ENCODE measurements around the gene TRPM3. TPM values are rescaled to one million over a fixed set of nuclear protein-coding genes. Genes with fewer than 3 reads are reported as not detected.

The TRPM3 gene
- polyA plus RNA-seq, 1 donor, result 0.57 TPM

DNA sequence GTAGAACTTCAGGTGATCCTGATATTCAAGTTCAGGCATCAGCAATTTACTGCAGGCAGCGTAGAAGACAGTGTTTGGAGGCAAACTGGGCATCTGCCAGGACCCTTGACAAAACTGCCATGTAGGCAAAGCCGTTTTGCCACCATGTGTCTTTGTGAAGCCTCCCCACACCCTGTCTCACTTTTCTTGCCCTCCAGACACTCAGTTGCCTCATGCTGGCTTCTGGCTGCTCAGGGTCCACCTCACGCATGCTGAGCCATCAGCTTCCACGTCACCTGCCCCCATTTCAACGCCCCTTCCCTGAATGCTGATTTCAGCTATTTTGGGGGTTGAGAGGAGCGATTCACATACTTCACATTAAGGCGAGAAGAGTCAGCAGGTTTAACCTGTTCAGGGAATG, 541.7 kb downstream of the TRPM3 start:
- DNase-seq, result no peak
- Histone ChIP-seq H3K9me3 (ENCODE audit: control insufficient read depth, low read depth, low read length) (no peaks in the 10 kb centered on the region), H3K27ac (ENCODE audit: low read length) (no peak overlapping the region), H3K4me3 (ENCODE audit: low read length) (no peak overlapping the region), H3K4me1 (ENCODE audit: control insufficient read depth, insufficient read depth, low read length) (no peaks in the 10 kb centered on the region), H3K27me3 (ENCODE audit: control insufficient read depth, insufficient read depth, low read length) (no peaks in the 10 kb centered on the region), H3K36me3 (ENCODE audit: control insufficient read depth, insufficient read depth, low read length) (no peaks in the 10 kb centered on the region)
- no CpG with 5 or more reads among the region's 7 CpGs for whole genome bisulfite sequencing (ENCODE audit: insufficient coverage, low lambda C conversion rate)

DNA sequence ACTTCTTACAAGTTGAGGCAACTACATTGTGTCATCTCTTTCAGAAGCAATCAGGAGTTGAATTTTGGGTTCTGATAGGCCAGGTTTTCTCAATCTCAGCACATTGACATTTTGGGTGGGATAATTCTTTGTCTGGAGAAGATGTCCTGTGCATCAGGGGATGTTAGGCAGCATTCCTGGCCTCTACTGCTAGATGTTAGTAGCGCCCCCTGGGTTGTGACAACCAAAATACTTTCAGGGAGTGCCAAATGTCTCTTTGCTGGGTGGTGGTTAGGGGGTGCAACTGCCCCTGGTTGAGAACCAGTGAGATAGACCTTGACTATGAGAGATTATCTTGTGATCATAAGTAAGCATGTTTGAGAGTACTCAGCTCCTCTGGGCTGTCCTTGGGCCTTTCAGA, 542.7 kb downstream of the TRPM3 start:
- no peak for DNase-seq
- Histone ChIP-seq H3K27me3 (ENCODE audit: control insufficient read depth, insufficient read depth, low read length) (no peaks in the 10 kb centered on the region), H3K36me3 (ENCODE audit: control insufficient read depth, insufficient read depth, low read length) (no peaks in the 10 kb centered on the region), H3K9me3 (ENCODE audit: control insufficient read depth, low read depth, low read length) (no peaks in the 10 kb centered on the region), H3K27ac (ENCODE audit: low read length) (no peak overlapping the region), H3K4me1 (ENCODE audit: control insufficient read depth, insufficient read depth, low read length) (no peaks in the 10 kb centered on the region), H3K4me3 (ENCODE audit: low read length) (no peak overlapping the region)
- no CpG with 5 or more reads among the region's 1 CpG for WGBS (ENCODE audit: insufficient coverage, low lambda C conversion rate)

DNA sequence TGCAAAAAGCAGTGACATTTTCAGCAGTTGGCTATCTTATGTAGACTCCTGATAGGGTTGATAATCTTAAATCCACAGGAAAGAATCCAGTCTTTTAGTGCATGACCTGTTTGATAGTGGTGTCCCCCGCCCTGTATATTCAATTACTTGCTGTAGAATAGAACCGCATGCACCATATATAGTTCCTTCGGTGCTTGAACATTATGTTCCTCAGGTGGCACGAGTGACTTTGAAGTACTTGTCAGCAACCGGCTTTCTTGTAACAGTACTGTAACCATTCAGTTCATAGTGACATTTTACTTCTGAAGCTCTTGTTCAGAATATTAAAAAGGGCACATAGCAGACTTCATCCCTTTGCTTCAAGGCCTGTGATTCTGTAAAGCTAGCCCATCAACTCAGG, 543.8 kb downstream of the TRPM3 start:
- Histone ChIP-seq H3K36me3 (ENCODE audit: control insufficient read depth, insufficient read depth, low read length) (no peaks in the 10 kb centered on the region), H3K9me3 (ENCODE audit: control insufficient read depth, low read depth, low read length) (no peaks in the 10 kb centered on the region), H3K4me3 (ENCODE audit: low read length) (no peak overlapping the region), H3K27me3 (ENCODE audit: control insufficient read depth, insufficient read depth, low read length) (no peaks in the 10 kb centered on the region), H3K4me1 (ENCODE audit: control insufficient read depth, insufficient read depth, low read length) (no peaks in the 10 kb centered on the region), H3K27ac (ENCODE audit: low read length) (no peak overlapping the region)
- DNase-seq, result no peak
- WGBS (ENCODE audit: insufficient coverage, low lambda C conversion rate), result no CpG with 5 or more reads among the region's 5 CpGs

GRCh38 chr9:70576116-70576515, 545.3 kb downstream of the TRPM3 start:
- H3K9me3 ChIP-seq (ENCODE audit: control insufficient read depth, low read depth, low read length), result no peaks in the 10 kb centered on the region
- no peak for DNase-seq
- peaks cover 4% of the 10 kb centered on the region for H3K4me1 ChIP-seq (ENCODE audit: control insufficient read depth, insufficient read depth, low read length)
- H3K27ac ChIP-seq (ENCODE audit: low read length), result no peak overlapping the region
- WGBS (ENCODE audit: insufficient coverage, low lambda C conversion rate), result no CpG with 5 or more reads among the region's 2 CpGs
- no peak overlapping the region for H3K4me3 ChIP-seq (ENCODE audit: low read length)
- H3K36me3 ChIP-seq (ENCODE audit: control insufficient read depth, insufficient read depth, low read length), result no peaks in the 10 kb centered on the region
- H3K27me3 ChIP-seq (ENCODE audit: control insufficient read depth, insufficient read depth, low read length), result no peaks in the 10 kb centered on the region

- DNase-seq, result peak in 1 of 2 donors; percentile 11
- H3K9me3 ChIP-seq (ENCODE audit: control insufficient read depth, low read depth, low read length), result no peaks in the 10 kb centered on the region
- H3K27me3 ChIP-seq (ENCODE audit: control insufficient read depth, insufficient read depth, low read length), result no peaks in the 10 kb centered on the region
- H3K4me3 ChIP-seq (ENCODE audit: low read length), result no peak overlapping the region
- whole genome bisulfite sequencing (ENCODE audit: insufficient coverage, low lambda C conversion rate), result 14% methylated on average over 1 of the region's 2 CpGs
- H3K27ac ChIP-seq (ENCODE audit: low read length), result no peak overlapping the region
- peaks cover 7% of the 10 kb centered on the region for H3K4me1 ChIP-seq (ENCODE audit: control insufficient read depth, insufficient read depth, low read length)
- no peaks in the 10 kb centered on the region for H3K36me3 ChIP-seq (ENCODE audit: control insufficient read depth, insufficient read depth, low read length)
Measured at GRCh38 chr9:70574151-70574837, 547.1 kb downstream of the TRPM3 start.

DNA sequence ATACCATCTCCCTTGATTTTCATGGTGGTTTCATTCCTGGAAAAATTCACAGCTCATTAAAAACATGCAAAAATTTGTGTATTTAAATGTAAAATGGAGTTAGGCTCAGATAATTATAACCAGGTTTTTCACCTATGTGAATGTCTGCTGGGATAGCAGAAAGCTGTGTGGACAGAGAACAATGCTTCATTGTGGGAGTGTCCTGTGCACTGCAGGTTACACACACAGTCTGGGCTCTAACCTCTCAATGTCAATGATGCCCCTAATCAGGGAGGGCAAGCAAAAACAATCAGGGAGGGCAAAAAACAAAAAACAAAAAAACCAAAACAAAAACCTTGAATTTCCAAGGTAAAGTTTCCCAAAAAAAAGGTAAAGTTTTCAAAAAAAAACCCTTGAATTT, 548.1 kb downstream of the TRPM3 start:
- H3K27me3 ChIP-seq (ENCODE audit: control insufficient read depth, insufficient read depth, low read length), result no peaks in the 10 kb centered on the region
- H3K4me3 ChIP-seq (ENCODE audit: low read length), result no peak overlapping the region
- peaks cover 7% of the 10 kb centered on the region for H3K4me1 ChIP-seq (ENCODE audit: control insufficient read depth, insufficient read depth, low read length)
- DNase-seq, result no peak
- no peaks in the 10 kb centered on the region for H3K36me3 ChIP-seq (ENCODE audit: control insufficient read depth, insufficient read depth, low read length)
- H3K27ac ChIP-seq (ENCODE audit: low read length), result no peak overlapping the region
- no peaks in the 10 kb centered on the region for H3K9me3 ChIP-seq (ENCODE audit: control insufficient read depth, low read depth, low read length)

- Histone ChIP-seq H3K9me3 (ENCODE audit: control insufficient read depth, low read depth, low read length) (no peaks in the 10 kb centered on the region), H3K4me1 (ENCODE audit: control insufficient read depth, insufficient read depth, low read length) (peaks cover 7% of the 10 kb centered on the region), H3K4me3 (ENCODE audit: low read length) (no peak overlapping the region), H3K36me3 (ENCODE audit: control insufficient read depth, insufficient read depth, low read length) (no peaks in the 10 kb centered on the region), H3K27me3 (ENCODE audit: control insufficient read depth, insufficient read depth, low read length) (no peaks in the 10 kb centered on the region), H3K27ac (ENCODE audit: low read length) (no peak overlapping the region)
- DNase-seq, result peak; percentile 43 to 68
- WGBS (ENCODE audit: insufficient coverage, low lambda C conversion rate), result no CpG with 5 or more reads among the region's 5 CpGs
Measured at GRCh38 chr9:70571258-70571657, 550.2 kb downstream of the TRPM3 start.

- H3K4me3 ChIP-seq (ENCODE audit: low read length), result no peak overlapping the region
- WGBS (ENCODE audit: insufficient coverage, low lambda C conversion rate), result 100% methylated on average over 1 of the region's 3 CpGs
- H3K9me3 ChIP-seq (ENCODE audit: control insufficient read depth, low read depth, low read length), result no peaks in the 10 kb centered on the region
- H3K4me1 ChIP-seq (ENCODE audit: control insufficient read depth, insufficient read depth, low read length), result peaks cover 7% of the 10 kb centered on the region
- no peak overlapping the region for H3K27ac ChIP-seq (ENCODE audit: low read length)
- DNase-seq, result no peak
- no peaks in the 10 kb centered on the region for H3K27me3 ChIP-seq (ENCODE audit: control insufficient read depth, insufficient read depth, low read length)
- H3K36me3 ChIP-seq (ENCODE audit: control insufficient read depth, insufficient read depth, low read length), result no peaks in the 10 kb centered on the region
Measured at GRCh38 chr9:70569791-70570190, 551.6 kb downstream of the TRPM3 start.

DNA sequence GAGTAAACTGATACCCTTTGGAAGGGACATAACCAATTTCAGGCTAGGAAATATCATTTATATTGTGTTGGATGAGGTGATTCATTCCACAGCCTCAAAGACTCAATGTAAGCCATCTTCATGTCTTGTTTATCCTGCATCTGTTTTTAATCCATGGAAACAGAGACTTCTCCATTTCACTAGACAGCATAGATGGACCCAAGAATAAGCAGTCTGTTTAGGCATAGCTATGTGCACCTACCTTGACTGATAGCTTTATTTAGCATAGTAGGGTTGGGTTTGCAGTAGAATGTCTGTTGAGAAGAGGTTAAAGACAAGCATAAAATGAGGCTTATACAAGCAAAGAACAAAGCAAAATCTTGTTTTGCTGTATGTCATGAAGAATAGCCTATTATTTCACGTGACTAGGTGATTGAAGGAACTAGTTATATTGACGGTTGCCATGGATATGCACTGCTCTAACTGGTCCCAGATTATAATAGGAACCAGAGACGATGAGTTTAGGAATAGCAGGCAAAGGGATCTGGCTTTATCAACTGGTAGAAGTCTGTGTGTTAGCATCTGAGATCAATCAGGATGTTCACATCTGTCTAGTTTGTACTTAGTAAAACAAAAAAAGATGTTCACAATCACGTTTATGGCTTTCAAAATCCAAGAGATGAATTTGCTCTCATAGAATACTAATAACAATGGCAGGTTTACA, 552.2 kb downstream of the TRPM3 start:
- no peaks in the 10 kb centered on the region for H3K27me3 ChIP-seq (ENCODE audit: control insufficient read depth, insufficient read depth, low read length)
- 71% methylated on average over 1 of the region's 4 CpGs for WGBS (ENCODE audit: insufficient coverage, low lambda C conversion rate)
- no peak overlapping the region for H3K4me3 ChIP-seq (ENCODE audit: low read length)
- no peak for DNase-seq
- H3K27ac ChIP-seq (ENCODE audit: low read length), result no peak overlapping the region
- H3K9me3 ChIP-seq (ENCODE audit: control insufficient read depth, low read depth, low read length), result no peaks in the 10 kb centered on the region
- H3K4me1 ChIP-seq (ENCODE audit: control insufficient read depth, insufficient read depth, low read length), result peaks cover 7% of the 10 kb centered on the region
- H3K36me3 ChIP-seq (ENCODE audit: control insufficient read depth, insufficient read depth, low read length), result no peaks in the 10 kb centered on the region

DNA sequence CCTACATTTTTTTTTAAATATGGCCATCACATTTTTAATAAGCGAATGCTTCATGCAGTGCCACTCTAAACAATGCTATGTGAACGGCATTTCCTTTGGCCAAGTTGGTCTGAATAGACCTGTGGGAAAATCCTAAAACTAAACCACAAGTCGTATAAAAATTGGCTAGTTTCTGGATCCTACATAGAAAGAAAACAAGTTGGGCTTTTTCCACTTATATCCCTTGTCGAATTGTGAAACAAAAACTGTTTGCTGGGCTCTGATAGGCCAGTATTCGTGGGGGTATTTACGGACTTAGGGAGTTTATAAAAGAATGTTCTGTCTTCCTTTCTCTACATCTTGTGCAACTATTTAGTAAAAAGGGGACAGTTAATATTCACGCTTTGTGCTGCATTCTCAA, 553.9 kb downstream of the TRPM3 start:
- Histone ChIP-seq H3K4me3 (ENCODE audit: low read length) (no peak overlapping the region), H3K27me3 (ENCODE audit: control insufficient read depth, insufficient read depth, low read length) (no peaks in the 10 kb centered on the region), H3K9me3 (ENCODE audit: control insufficient read depth, low read depth, low read length) (no peaks in the 10 kb centered on the region), H3K27ac (ENCODE audit: low read length) (no peak overlapping the region), H3K36me3 (ENCODE audit: control insufficient read depth, insufficient read depth, low read length) (no peaks in the 10 kb centered on the region), H3K4me1 (ENCODE audit: control insufficient read depth, insufficient read depth, low read length) (peaks cover 7% of the 10 kb centered on the region)
- WGBS (ENCODE audit: insufficient coverage, low lambda C conversion rate), result 100% methylated on average over 4 of the region's 7 CpGs
- DNase-seq, result no peak

DNA sequence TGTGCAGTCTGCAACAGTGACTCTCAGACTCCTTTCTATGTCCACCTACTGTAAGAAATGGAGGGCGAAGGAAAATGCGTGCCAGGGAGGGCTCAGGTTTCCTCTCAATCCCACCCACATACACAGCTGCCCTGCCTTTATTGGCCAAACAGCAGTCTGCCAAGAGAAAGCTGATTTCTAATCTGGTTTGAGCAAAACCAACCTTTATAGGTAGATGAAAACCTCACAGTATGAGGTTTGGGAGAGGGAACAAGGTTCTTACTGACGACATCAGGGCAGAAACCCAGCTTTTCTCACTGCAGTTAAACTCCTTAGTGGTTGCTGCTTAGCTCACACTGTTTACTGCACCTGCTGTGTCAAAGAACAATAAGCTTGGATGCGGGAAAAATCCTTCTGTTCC, 554.7 kb downstream of the TRPM3 start:
- WGBS (ENCODE audit: insufficient coverage, low lambda C conversion rate), result no CpG with 5 or more reads among the region's 4 CpGs
- Histone ChIP-seq H3K4me3 (ENCODE audit: low read length) (no peak overlapping the region), H3K27ac (ENCODE audit: low read length) (no peak overlapping the region), H3K27me3 (ENCODE audit: control insufficient read depth, insufficient read depth, low read length) (no peaks in the 10 kb centered on the region), H3K4me1 (ENCODE audit: control insufficient read depth, insufficient read depth, low read length) (peaks cover 4% of the 10 kb centered on the region), H3K9me3 (ENCODE audit: control insufficient read depth, low read depth, low read length) (no peaks in the 10 kb centered on the region), H3K36me3 (ENCODE audit: control insufficient read depth, insufficient read depth, low read length) (no peaks in the 10 kb centered on the region)
- DNase-seq, result peak in 1 of 2 donors; percentile 9

Measured in large intestine (tissue), 3 donors.